Activated CD4-positive, alpha-beta T cell treated with anti-CD3 and anti-CD28 coated beads for 1 hour (primary cell): ENCODE measurements around the gene ERMP1.
A peak's percentile ranks its signal among the peaks of the same experiment; 100 is the strongest.
"Not testable (repeated sequence)": the region's sequence is repeated elsewhere in the genome, so short reads cannot be mapped to it uniquely, and the experiment has no call there.

Experiments
- DNase-seq: peaks from one replicate; pipeline ENCODE4 v3.0.0-alpha.2; 2020

The ERMP1 gene, protein sequence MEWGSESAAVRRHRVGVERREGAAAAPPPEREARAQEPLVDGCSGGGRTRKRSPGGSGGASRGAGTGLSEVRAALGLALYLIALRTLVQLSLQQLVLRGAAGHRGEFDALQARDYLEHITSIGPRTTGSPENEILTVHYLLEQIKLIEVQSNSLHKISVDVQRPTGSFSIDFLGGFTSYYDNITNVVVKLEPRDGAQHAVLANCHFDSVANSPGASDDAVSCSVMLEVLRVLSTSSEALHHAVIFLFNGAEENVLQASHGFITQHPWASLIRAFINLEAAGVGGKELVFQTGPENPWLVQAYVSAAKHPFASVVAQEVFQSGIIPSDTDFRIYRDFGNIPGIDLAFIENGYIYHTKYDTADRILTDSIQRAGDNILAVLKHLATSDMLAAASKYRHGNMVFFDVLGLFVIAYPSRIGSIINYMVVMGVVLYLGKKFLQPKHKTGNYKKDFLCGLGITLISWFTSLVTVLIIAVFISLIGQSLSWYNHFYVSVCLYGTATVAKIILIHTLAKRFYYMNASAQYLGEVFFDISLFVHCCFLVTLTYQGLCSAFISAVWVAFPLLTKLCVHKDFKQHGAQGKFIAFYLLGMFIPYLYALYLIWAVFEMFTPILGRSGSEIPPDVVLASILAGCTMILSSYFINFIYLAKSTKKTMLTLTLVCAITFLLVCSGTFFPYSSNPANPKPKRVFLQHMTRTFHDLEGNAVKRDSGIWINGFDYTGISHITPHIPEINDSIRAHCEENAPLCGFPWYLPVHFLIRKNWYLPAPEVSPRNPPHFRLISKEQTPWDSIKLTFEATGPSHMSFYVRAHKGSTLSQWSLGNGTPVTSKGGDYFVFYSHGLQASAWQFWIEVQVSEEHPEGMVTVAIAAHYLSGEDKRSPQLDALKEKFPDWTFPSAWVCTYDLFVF

DNA sequence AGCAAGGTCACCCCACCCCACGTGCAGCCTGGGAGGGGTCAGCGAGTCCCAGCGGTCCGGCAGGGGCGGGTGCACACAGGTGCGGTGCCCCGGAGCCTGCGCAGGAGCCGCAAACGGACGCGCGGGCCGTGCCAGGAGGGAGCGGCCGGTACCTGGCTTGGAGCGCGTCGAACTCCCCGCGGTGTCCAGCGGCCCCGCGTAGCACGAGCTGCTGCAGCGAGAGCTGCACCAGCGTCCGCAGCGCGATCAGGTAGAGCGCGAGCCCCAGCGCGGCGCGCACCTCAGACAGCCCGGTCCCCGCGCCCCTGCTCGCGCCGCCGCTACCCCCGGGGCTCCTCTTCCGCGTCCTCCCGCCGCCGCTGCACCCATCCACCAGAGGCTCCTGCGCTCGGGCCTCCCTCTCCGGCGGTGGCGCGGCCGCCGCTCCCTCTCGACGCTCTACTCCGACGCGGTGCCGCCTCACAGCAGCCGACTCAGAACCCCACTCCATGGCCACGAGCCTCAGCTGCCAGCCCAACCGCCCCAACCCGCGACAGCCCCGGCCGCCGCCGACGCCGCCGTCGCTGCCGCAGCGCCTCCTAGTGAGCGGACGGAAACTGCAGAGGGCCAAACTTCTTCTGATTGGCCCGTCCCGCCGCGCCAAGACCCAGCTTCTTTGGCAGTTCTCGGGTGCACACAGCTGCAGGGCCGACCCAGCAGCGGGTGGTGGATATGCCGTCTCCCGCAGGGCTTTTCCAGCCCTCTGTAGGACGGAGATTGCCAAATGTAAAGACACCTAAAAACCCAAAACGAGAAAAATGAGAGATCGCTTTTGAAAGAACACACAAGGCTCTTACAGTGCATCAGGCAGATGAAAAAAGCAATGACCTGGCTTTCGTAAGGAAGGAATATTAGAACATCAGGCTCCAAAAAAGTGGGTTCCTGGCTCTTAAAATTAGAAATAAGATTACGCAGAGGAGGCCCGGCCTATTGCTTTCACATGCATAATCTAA is at the start of gene ERMP1:
Gene ERMP1, minus strand, starts transcription at position 580 of the 992 bp plus-strand sequence. Its CDS starts 90 bp downstream, at position 490.
- DNase-seq: peak; percentile 84

DNA sequence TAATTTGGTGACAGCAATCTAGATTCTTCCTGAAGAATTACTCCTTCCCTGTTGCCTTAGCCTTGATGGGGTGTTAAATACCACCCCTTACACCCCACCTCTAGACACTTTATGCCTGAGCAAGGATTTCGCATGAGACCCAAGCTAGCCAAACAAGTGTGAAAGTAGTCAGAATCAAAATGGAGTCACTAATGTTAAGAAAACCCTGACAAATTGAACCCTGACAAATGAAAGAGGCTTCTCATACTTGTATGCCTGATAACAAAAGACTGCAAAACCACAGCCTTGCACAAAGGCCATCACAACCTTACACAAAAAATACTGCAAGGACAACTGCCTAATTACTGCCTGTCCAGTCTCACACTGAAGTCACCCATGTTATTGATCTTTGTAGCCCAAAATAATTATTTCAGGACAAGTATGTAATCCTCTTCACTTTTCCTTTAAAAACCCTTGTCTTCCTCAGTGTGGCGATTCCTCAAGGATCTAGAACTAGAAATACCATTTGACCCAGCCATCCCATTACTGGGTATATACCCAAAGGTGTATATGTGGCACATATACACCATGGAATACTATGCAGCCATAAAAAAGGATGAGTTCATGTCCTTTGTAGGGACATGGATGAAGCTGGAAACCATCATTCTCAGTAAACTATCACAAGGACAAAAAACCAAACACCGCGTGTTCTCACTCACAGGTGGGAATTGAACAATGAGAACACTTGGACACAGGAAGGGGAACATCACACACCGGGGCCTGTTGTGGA is 49.5 kb upstream of the ERMP1 start:
- not testable (repeated sequence) for DNase-seq

DNA sequence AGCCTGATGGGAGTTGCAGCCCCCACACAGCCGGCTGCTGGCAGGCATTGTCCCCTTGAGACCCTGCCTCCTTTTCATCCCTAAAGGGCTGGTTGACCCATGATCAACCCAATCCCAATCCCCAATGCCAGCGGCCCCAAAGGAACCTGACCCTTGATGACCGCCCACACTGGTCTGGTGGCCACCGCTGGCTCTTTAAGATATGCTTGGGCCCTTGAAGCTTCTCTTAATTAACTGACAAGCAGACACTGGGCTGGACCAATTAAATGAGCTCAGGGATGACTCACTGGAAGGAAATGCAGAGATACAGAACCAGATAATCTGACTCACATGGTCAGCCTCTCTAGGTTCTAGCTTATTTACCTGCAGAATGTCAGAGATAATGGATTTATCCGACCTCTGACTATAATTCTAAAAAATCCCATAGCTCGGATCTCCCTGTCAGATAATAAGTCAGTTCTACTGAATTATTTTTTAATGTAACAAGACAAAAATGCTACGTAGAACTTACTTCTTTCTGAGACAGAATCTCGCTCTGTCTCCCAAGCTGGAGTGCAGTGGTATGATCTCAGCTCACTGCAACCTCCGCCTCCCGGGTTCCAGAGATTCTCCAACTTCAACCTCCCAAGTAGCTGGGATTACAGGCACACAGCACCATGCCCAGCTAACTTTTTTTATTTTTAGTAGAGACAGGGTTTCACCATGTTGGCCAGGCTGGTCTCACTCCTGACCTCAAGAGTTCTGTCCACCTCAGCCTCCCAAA is 46.7 kb upstream of the ERMP1 start:
- no peak for DNase-seq

DNA sequence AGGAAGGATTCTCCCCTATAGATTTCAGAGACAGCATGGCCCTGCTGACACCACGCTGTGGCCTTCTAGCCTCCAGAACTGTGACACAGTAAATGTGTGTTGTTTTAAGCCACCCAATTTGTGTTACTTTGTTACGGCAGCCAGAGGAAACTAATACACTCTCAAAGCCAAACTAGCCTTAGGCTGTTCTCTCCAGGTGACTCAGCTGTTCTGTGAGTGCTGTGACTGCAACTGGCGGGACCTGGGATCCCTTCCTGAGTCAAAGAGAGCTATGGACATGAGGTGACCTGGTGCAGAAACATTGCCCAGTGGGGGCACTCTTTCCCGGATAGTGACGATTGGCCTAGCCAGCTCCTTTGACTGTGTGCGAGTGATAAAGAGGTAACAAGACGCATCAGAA is 43.8 kb upstream of the ERMP1 start:
- DNase-seq: no peak

DNA sequence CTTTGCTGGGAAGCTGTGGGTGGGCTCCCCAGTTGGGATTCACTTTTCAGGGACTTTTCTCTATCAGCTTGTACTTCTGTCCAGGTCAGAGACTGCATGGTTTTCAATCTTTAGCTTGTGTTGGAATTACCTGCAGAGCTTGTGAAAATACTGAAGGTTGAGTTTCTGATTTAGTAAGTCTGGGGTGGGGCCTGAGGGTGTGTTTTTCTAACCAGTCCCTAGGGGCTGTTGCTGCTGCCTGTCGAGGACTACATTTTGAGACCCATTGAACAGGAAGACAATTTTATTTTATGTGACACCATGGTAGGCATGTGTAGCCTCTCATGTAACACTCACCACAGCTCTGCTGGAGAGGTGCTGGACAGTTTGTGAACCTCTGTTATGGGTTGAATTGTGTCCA is 43.1 kb upstream of the ERMP1 start:
- DNase-seq: no peak

DNA sequence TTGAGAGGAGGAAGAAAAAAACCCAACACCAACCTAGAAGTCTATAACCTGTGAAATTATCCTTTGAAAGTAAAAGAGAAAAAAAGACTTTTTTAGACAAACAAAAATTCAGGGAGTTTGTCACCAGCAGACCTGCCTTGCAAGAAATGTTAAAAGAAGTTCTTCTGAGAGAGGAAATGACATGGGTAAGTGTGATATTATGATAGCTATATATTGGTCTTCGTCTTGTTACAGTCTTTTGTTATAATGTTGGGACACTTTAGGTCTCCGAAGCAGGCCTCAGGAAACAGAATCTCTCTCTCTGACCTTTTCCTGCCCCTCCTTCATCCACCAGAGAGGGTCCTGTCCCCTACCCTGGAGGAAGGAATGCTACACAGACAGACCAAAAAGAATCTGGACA is 41.1 kb upstream of the ERMP1 start:
- DNase-seq: no peak

DNA sequence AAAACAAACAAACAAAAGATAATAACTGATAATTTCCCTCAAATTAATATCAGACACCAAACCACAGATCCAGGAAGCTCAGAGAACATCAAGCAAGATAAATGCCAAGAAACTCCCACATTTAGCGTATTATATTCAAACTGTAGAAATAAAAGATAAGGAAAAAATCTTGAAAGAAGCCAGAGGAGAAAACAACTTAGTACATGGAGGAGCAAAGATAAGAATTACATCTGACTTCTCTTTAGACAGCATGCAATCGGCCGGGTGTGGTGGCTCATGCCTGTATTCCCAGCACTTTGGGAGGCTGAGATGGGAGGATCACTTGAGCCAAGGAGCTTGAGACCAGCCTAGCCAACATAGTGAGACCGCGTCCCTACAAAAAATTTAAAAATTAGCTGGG is 40.5 kb upstream of the ERMP1 start:
- DNase-seq: no peak

DNA sequence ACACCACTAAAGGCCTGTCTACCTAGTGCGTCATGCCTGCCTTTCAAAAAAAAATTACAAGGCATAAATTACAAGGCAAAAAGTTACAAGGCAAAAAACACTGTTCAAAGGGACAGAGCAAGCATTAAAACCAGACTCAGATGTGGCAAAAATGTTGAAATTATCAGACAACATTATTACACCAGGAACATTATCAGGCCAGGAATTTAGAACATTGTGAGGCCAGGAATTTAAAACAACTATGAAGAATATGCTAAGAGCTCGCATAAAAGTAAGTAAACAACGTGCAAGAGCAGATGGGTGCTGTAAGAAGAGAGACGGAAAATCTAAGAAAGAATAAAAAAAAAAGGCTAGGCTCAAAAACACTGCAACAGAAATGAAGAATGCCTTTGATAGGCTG is 39.6 kb upstream of the ERMP1 start:
- DNase-seq: no peak

DNA sequence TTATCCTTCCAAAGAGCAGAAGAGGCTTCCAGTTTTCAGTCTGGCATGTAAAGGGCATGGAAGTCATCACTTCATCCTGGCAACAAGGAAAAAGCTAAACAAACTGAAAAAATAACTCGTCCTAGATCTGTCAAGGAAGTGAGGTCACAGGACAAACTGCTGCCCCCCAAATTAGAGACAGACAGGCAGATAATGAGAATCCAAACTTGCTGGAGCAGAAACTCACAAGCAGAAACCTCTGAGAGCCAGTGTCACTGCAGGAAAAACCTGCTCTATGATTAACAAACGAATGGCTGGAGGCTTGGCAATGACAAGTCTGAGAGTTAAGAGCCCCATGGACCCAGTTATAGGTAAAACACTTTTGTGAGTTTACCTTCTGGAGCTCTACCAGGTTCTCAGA is 38.9 kb upstream of the ERMP1 start:
- DNase-seq: no peak

DNA sequence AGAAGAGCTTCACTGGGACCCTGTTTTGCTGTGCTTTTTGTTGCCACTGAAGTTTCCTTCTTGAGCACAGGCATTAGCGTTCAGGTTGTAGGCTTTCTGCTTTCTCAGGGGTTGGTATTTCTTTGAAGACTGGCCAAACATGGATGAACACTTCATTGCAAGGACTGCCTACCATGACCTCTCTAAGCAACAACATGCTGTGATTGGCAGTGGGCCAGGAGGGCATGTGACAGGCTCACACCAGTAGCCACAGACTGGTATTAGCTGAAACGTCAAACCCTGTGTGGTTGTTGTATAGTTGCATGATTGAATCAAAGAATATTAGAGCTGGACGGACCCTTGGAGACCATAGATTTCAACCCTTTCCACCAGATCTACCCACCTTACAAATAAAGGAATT is 37.8 kb upstream of the ERMP1 start:
- DNase-seq: no peak

DNA sequence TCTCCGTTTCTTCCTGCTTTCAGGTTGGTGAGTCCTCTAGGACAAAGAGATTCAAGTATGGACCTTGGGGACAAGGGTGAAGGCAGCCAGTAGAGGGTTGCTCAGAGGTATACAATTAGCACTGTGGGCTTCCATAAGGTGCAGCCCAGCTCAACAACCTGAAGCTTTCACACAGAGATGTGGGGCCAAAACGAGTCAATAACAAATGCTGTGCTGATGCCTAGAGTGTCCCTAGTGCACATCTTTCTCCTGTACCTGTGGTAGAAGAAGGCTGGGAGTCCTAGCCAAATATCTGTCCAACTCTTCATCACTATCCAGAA is 37.1 kb upstream of the ERMP1 start:
- DNase-seq: no peak

DNA sequence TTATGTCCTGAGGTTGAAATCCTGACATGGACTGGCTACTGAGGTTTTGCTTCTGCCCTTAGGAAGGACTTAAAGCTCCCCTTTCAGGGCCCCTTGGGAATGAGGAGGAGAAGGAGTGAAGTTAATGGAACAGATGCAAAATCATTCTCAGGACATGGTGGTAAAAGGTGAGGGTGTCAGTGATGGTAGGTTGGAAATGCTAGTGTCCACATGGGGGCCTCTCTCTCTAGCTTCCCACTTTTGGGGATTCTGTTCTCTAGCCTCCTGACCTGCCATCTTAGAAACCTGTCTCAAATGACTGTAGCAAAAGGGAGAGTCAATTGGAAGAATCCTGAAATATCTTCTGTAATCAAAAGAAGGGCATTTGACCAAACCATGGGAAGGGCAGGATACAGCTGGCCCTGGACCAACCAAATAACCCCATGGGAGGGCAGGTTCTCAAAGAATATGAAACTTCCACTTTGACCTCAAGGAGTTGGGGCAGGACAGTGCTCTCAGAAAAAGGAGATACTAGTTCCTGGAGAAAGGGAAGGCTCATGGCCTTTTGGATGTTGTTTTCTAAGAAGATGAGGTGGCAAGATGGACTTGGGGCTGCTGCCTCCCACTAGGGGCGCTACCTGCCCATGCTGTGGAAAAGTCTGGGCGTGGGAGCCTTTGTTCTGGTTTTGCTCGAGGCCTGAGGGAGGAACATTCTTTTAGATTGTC is 36.5 kb upstream of the ERMP1 start:
- no peak for DNase-seq

DNA sequence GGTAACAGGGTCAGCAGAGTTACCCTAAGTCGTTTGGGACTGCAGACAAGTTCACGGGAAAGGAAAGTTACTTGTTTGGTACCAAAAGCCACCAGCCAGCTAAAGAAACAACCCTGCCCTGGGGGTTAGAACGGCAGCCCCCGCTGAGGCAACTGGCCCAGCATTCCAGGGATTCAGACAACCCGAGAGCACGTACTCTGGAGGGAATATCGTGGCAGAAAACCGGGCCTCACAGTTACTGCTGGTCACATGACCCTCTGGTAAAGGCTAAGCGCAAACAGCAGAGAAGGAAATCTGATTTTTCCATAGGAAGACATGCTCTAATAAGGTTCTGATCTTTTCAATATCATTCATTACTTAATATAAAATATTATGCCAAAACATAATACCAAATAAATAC is 35.3 kb upstream of the ERMP1 start:
- DNase-seq: no peak

DNA sequence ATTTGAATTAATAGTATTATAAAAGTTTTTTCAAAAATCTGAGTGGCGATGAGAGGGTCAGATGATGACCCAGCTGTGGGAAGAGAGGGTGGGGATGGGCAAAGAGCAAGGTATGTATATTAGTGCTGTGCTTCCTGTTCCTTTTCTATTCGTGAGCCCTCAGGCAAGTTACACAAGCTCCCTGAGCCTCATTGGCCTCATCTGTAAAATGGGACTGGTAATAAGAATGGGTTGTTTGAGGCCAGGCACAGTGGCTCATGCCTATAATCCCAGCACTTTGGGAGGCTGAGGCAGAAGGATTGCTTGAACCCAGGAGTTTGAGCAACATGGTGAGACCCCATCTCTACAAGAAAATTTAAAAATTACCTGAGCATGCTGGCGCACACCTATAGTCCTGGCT is 33.8 kb upstream of the ERMP1 start:
- no peak for DNase-seq

DNA sequence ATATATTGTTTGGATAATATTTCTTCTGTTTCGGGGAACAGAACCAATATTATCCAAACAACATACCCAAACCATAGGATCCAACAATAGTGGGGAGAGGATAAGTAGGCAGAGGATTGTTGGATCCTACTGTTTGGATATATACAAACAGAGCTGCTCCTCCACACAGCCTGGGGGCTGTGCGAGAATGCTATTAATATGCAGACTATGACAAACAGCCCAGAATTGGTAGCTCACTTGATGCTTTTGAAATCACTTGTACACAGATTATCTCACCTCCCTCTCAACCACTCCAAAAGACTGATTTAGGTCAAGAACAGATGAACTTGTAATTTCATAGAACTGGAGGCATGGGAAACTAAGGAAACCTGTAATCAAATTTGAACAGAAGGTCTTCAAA is 33.4 kb upstream of the ERMP1 start:
- no peak for DNase-seq

DNA sequence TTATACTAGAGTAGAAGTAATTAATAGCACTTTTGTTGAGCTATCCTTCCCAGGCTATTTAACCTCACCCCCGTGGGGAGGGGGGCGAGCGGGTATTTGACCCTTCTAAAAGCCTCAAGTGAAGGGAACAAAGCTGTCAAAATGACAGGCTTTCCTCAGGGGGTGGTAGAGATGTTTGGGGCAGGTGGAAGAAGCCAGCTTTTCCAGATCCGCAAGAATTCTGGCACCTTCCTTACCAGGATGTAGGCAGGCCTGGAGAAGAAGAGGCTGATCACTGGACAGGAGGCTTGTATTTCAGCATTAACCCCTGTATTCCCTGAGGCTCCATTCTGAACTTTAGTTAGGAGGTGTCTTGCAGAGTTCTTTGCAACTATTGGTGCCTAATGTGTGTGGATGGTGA is 31.5 kb upstream of the ERMP1 start:
- no peak for DNase-seq

DNA sequence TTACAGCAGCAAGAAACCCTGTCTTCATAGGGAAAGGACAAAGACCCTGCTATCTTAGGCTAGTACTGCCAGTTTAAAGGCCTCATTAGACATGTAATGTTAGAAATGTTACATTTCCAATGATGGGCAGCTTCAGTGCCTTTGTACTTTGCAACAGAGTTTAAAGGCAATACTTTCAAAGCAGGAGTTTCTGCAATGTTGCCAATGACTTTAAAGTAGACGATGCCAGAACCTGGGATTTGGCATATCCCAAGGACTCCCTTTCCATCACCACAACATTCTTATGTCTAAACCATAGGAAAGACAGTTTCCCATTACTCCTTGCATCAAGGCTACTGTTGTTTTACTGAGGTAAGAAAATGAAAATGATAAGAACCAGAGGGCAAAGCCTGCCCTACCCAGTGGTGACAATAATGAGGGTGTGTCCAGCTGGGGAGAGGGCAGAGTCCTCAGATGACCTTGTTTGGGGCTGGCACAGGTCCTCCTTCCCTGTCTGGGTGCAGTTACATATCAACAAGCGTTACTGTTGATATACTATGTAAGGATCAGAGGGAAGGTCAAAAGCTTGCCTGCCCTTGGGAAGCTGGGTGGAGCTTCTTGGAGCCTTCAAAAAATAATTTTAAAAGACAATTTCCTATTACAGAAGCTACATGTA is 30.3 kb upstream of the ERMP1 start:
- no peak for DNase-seq

DNA sequence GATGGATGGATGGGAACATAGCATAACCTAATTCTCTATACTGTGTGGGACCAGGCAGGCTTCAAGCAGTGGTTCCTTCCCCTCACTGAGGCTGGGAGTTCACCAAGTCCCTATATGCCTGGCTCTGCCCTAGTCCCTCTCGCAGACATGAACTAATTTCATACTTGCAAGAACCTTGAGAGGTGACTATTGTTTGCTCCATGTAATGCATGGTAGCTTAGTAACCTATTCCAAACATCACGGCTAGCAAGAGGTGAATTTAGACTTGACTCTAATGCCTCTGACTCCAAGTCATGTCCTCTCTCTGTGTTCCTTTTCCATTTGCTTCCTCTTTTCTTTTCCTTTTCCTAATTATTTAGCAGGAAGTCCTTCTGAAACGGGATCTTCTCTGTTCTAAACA is 25.9 kb upstream of the ERMP1 start:
- no peak for DNase-seq

DNA sequence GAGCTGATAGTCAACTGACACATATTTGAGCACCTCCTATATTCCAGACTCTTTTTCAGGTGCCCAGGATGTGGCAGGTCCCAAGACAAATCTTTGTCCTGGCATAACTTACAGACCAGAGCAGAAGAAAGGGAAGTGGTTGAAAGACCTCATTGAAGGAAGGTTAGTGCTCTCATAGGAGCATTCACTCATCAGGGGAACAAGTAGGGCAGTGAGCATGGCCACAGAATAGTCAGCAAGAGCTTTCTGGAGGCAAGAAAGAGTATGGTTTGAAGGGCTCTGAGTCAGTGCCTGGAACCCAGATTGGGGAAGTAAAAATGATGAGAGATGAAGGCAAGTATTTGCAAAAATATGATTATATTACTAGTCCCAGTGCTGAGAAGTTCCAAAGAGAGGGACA is 25.0 kb upstream of the ERMP1 start:
- DNase-seq: no peak

DNA sequence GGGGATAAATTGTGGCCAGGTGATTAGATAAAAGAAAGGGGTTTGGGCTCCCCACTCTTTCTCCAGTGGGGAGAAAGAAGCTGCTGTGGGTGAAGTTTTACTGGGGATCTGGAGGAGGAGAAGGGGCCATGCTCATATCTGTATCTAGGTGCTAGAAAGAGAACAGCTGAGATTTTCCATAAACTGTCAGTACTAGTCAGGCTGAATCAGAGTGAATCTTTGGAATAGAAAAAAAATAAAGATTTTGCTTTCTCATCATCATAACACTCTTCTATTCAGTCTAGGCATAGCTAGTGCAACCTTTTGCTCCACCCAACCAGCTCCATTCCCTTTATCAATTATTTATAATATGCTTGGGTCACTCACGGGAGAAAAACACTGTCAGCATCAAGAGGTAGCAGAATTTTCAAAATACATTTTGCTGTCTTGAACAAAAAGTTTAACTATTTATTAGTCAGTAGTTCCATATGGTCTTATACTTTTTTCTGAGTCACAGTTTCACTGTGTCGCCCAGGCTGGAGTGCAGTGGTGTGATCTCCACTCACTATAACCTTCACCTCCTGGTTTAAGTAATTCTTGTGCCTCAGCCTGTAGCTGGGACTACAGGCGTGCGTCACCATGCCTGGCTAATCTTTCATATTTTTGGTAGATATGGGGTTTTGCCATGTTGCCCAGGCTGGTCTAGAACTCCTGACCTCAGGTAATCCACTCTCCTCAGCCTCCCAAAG is 21.3 kb upstream of the ERMP1 start:
- no peak for DNase-seq
